Measurements from ENCODE around the gene HOOK2.
"Not testable (repeated sequence)": the region's sequence is repeated elsewhere in the genome, so short reads cannot be mapped to it uniquely, and the experiment has no call there.

Gene HOOK2

DNA sequence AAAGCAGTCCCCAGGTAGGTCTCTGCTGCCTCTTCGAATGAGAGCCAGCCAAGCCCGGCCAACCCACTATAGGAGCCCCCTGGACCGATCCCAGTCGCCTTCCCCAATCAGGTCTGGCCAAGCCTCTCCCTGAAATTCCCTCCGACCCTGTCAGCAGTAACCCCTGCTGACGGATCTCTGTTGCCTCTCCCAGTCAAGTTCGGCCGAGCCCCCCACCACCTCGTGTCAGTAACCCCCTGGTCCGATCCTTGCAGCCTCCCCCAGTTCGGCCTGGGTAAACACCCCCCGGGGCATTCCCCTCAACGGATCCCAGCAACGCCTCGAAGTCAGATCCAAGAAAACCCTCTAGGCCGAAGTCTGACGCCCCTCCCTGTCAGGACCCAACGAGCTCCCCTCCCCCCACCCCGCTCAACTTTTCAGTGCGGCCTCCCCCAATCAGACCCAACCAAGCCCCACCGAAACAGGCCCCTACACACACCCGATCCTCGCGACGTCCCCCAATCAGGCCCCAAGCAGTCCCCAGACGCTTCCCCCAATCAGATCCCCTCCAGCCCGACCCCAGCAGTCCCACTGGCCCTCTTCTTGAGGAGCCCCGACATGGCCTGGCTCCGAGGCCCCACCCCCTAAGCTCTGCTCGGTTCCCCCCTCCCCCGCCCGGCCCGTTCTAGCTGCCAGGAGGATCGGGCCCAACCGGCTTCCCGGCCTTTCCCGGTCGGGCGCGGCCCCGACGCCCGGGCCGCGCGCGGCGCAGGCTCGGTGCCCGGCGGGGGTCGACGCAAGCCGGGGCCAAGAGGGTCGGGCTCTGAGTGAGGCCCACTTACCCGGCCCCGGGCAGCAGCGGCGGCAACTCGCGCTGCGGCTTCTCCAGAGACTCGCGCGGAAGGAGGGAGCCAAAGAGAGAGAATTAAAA is 53.4 kb downstream of the HOOK2 start:
- DNase-seq (ENCODE audit: low read depth) = no peak

DNA sequence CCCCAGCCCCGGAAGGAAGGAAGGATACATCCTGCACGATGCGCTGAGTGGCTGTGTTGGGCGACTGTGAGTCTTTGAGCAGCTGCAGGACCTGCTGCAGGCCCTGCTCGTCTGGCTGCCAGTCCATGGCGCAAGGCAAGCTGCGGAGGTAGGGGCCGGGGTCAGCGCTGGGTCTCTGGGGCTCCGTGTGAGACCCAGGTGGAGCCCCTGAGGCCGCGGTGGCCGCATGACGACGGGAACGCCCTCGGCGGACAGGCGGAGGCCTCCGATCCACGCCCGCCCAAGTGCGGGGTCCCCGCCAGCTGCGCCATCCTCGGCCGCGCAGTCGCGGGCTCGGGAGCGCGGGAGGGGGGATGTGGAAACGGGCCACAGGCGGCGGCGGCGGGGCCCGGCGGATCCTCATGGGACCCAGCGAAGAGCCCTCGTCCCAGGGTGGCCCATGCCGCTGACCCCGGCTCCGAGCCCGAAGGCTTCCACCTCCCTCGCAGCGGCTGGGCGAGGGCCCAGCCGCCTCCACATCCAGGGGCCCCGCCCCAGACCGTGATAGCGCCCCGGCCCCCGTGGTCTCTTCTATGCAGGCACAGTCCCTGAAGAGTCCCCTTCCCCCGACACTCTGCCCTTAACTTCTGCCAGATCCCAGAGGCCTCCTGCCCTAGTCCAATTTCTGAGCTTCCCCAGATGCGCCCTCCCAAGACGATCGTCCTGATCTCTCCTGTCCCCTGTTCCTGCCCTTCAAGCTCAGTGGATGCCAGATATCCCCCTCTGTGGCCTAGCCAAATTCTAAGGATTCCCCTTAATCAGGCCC is 54.3 kb downstream of the HOOK2 start:
- DNase-seq (ENCODE audit: low read depth) = no peak

DNA sequence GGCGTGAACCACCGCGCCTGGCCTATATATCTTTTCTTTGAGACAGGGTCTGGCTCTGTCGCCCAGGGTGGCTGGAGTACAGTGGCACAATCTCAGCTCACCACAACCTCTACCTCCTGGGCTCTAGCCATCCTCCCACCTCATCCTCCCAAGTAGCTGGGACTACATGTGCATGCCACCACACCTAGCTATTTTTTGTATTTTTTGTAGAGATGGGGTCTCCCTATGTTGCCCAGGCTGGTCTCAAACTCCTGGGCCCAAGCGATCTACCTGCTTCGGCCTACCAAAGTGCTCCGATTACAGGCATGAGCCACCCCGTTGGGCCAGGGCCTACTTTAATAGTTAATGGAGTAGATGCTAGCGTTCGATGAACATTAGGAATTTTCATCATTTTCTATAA is 55.1 kb downstream of the HOOK2 start:
- DNase-seq (ENCODE audit: low read depth) = no peak

DNA sequence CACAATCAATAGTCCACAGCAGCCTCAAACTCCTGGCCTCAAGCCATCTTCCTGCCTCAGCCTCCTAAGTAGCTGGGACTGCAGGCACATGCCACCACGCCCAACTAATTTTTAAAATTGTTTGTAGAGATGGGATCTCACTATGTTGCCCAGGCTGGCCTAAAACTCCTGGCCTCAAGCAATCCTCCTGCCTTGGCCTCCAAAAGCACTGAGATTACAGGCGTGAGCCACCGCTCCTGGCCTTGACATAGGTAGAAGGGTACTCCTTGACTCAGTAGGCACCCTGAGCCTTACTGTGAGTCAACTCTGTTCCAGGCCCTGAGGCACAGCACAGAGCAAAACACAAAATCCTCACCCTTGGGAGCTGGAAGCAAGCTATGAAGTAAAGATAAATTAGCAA is 59.4 kb downstream of the HOOK2 start:
- no peak for DNase-seq (ENCODE audit: low read depth)

DNA sequence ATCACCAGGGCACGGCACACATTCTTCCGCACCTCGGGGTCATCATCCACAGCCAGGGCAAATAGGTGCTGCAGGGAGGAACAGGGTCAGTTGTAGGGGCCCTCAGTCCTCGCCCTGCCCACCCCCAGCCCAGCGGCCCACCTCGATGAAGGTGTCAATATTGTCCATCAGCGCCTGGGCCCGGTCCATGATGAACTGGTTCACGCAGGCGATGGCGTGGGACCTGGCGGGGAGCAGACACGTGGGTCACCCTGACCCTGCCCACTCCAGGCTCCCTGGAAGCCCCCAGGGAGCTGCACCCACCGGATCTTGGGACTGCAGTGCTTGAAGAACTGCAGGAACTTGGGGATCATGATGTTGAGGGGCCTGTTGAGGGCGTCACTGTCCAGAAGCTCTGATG is 60.2 kb downstream of the HOOK2 start:
- DNase-seq (ENCODE audit: low read depth) = no peak

DNA sequence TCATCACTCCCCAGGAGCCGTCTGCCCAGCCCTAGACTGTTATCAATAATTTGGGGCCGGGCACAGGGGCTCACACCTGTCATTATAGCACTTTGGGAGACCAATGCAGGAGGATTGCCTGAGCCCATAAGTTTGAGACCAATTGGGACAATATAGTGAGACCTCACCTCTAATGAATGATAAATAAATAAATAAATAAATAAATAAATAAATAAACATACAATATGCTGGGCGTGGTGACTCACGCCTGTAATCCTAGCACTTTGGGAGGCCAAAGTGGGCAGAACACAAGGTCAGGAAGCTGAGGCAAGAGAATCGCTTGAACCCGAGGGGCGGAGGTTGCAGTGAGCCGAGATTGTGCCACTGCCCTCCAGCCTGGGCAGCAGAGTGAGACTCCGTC is 62.0 kb downstream of the HOOK2 start:
- not testable (repeated sequence) for DNase-seq (ENCODE audit: low read depth)

Data from GM04504 (cell line).